PC-3 (cell line): ENCODE measurements around the gene TTC9B. TPM values are rescaled to one million over a fixed set of nuclear protein-coding genes. Genes with fewer than 3 reads are reported as not detected.

Source experiments
- ATAC-seq: fragments of 200-7000 bp; cut with Tn5 transposase; 2 replicates; pipeline ENCODE4 v1.9.1; 2020; ENCODE audit warnings: mild to moderate bottlenecking, moderate library complexity
- BruUV-seq: library from RNA; stranded (reverse); fragments of 400-500 nt; replicated peaks from 2 replicates; lab custom pipeline; 2021; lab: Mats Ljungman, UMichigan
- CTCF ChIA-PET: fragments of 300-600 bp; sonication (Branson Sonifier 250); formaldehyde crosslinking; loops from one replicate; lab custom pipeline; 2022; ENCODE audit warnings: antibody characterized with exemption; lab: Charles Lee
- POLR2A ChIA-PET: fragments of 300-600 bp; sonication (Branson Sonifier 250); formaldehyde crosslinking; loops from one replicate; lab custom pipeline; 2022; ENCODE audit warnings: antibody characterized with exemption; ENCODE audit not compliant: unreplicated experiment; lab: Charles Lee
- DNase-seq: peaks from one replicate; pipeline ENCODE4 v3.0.0-alpha.2; 2015
- H2AFZ ChIP-seq: fragments of 300-600 bp; sonication (generic); 2 replicates; pipeline ENCODE4 v1.6.0; 2016; ENCODE audit warnings: antibody characterized with exemption, low read length
- H3F3A ChIP-seq: fragments of 300-600 bp; sonication (generic); one replicate; pipeline ENCODE4 v1.6.0; 2017; ENCODE audit warnings: antibody characterized with exemption, low read length, control low read depth, mild to moderate bottlenecking; ENCODE audit not compliant: unreplicated experiment
- H3K27ac ChIP-seq: fragments of 300-600 bp; sonication (generic); 2 replicates; pipeline ENCODE4 v1.5.1; 2016; ENCODE audit warnings: mild to moderate bottlenecking, low read length
- H3K27me3 ChIP-seq: fragments of 300-600 bp; sonication (generic); 2 replicates; pipeline ENCODE4 v1.6.1; 2016; ENCODE audit warnings: low read length, mixed read lengths
- H3K36me3 ChIP-seq: fragments of 300-600 bp; sonication (generic); 2 replicates; pipeline ENCODE4 v1.6.1; 2016; ENCODE audit warnings: low read depth, mixed run types, low read length, mixed read lengths
- H3K4me1 ChIP-seq: fragments of 300-600 bp; sonication (generic); 2 replicates; pipeline ENCODE4 v1.5.1; 2016; ENCODE audit warnings: low read length; ENCODE audit not compliant: insufficient read depth
- H3K4me2 ChIP-seq: fragments of 300-600 bp; sonication (generic); 2 replicates; pipeline ENCODE4 v1.6.0; 2016; ENCODE audit warnings: low read length
- H3K4me3 ChIP-seq: fragments of 300-600 bp; sonication (generic); 2 replicates; pipeline ENCODE4 v1.5.1; 2016; ENCODE audit warnings: mild to moderate bottlenecking, low read length, mixed read lengths
- H3K79me2 ChIP-seq: fragments of 300-600 bp; sonication (generic); 2 replicates; pipeline ENCODE4 v1.6.1; 2017; ENCODE audit warnings: low read length, mixed read lengths
- H3K9ac ChIP-seq: fragments of 300-600 bp; sonication (generic); 2 replicates; pipeline ENCODE4 v1.6.0; 2016; ENCODE audit warnings: mild to moderate bottlenecking, low read length
- H3K9me2 ChIP-seq: fragments of 300-600 bp; sonication (generic); replicated peaks from 2 replicates; pipeline ENCODE4 v1.6.1; 2016; ENCODE audit warnings: mixed run types, low read length, mixed read lengths
- H3K9me3 ChIP-seq: fragments of 300-600 bp; sonication (generic); 2 replicates; pipeline ENCODE4 v1.6.1; 2016; ENCODE audit warnings: low read length, mixed read lengths
- H4K20me1 ChIP-seq: fragments of 300-600 bp; sonication (generic); 2 replicates; pipeline ENCODE4 v1.6.1; 2016; ENCODE audit warnings: low read length, mixed read lengths
- EZH2 ChIP-seq: fragments of 300-600 bp; sonication (generic); IDR thresholded peaks from one replicate; pipeline ENCODE4 v1.6.1; 2017; ENCODE audit warnings: antibody characterized with exemption, mild to moderate bottlenecking, low read length; ENCODE audit not compliant: unreplicated experiment
- EZH2phosphoT487 ChIP-seq: fragments of 300-600 bp; sonication (generic); IDR thresholded peaks from 2 replicates; pipeline ENCODE4 v1.6.1; 2018; ENCODE audit warnings: mild to moderate bottlenecking, antibody characterized with exemption, low read length, borderline replicate concordance
- intact Hi-C: fragments of 100-400 bp; cut with micrococcal nuclease; formaldehyde crosslinking; loops from 2 replicates; pipeline ENCODE4 v1.9.0; 2023
- total RNA-seq: library from RNA; depleted of rRNA; stranded (reverse); fragments of >200 nt; gene quantifications from 2 replicates; pipeline ENCODE4 v1.2.3, GENCODE V29; 2014
- TF ChIP-seq, protein P1 (sequence below): fragments of 300-600 bp; sonication (generic); conservative IDR thresholded peaks from 2 replicates; pipeline ENCODE4 v1.5.1; 2017; ENCODE audit warnings: antibody characterized with exemption, low read depth, mild to moderate bottlenecking, low read length

TTC9B gene
- total RNA-seq, 1 experiment from 2014 or later = 0.15 TPM

DNA sequence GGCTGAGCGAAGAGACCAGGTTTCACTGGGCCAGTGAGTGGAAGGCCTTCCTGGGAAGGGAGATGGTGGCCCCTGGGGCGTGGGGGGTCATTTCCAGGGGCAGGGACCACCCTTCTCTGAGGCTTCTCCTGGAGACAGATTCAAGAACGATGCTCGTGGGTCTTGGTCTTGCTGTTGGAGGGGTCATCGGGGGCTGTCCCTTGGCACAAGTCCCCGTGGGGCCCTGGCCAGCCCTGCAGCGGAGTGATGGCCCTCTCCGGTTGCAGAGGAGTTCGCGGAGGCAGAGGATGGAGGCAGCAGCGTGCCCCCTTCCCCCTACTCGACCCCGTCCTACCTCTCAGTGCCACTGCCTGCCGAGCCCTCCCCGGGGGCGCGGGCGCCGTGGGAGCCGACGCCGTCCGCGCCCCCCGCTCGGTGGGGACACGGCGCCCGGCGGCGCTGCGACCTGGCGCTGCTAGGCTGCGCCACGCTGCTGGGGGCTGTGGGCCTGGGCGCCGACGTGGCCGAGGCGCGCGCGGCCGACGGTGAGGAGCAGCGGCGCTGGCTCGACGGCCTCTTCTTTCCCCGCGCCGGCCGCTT lies 4.8 kb downstream of the TTC9B start:
- no peak overlapping the region for H3K4me2 ChIP-seq

DNA sequence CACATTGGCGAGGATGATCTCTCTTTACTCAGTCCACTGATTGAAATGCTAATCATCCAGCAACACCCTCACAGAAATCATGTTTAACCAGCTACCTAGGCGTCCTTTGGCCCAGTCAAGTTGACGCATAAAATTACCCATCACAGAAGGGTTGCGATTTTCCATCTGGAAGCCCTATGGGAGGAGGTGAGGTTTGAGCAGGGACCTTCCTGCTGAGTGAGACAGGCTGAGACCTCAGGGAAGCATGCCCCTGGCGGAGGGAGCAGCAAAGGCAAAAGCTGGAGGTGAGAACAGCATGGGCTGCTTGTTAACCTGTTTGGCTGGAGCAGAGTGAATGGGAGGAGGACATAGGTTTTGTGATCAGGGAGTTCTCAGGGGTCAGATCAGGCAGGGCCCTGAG lies 7.3 kb downstream of the TTC9B start:
- Histone ChIP-seq H3K79me2 (no peaks in the 10 kb centered on the region), H3K4me3 (no peak overlapping the region), H3F3A (no peaks in the 10 kb centered on the region), H4K20me1 (no peaks in the 10 kb centered on the region), H3K9me2 (no peaks in the 10 kb centered on the region), H3K4me2 (no peak overlapping the region), H3K9ac (no peak overlapping the region), H2AFZ (no peak overlapping the region), H3K4me1 (no peaks in the 10 kb centered on the region), H3K9me3 (no peaks in the 10 kb centered on the region), H3K27ac (no peak overlapping the region), H3K27me3 (no peaks in the 10 kb centered on the region), H3K36me3 (no peaks in the 10 kb centered on the region)
- ATAC-seq = no peak
- TF ChIP-seq, protein P1, sequence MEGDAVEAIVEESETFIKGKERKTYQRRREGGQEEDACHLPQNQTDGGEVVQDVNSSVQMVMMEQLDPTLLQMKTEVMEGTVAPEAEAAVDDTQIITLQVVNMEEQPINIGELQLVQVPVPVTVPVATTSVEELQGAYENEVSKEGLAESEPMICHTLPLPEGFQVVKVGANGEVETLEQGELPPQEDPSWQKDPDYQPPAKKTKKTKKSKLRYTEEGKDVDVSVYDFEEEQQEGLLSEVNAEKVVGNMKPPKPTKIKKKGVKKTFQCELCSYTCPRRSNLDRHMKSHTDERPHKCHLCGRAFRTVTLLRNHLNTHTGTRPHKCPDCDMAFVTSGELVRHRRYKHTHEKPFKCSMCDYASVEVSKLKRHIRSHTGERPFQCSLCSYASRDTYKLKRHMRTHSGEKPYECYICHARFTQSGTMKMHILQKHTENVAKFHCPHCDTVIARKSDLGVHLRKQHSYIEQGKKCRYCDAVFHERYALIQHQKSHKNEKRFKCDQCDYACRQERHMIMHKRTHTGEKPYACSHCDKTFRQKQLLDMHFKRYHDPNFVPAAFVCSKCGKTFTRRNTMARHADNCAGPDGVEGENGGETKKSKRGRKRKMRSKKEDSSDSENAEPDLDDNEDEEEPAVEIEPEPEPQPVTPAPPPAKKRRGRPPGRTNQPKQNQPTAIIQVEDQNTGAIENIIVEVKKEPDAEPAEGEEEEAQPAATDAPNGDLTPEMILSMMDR = no peak
- TF ChIP-seq EZH2 (no peak), EZH2phosphoT487 (no peak)
- ChIA-PET CTCF (no interaction called here), POLR2A (no interaction called here)
- intact Hi-C loops = no loop called here
- no peak for DNase-seq
- BruUV-seq = no TSS peak

More for the DNA sequence above, 4.8 kb downstream of the TTC9B start:
- Histone ChIP-seq H3K9me3 (no peaks in the 10 kb centered on the region), H4K20me1 (no peaks in the 10 kb centered on the region), H3K36me3 (no peaks in the 10 kb centered on the region), H3K4me1 (peaks cover 12% of the 10 kb centered on the region; the same call in 1 of the 2 replicates), H3K27ac (no peak overlapping the region), H3F3A (no peaks in the 10 kb centered on the region), H3K9ac (no peak overlapping the region), H3K9me2 (no peaks in the 10 kb centered on the region), H3K4me3 (no peak overlapping the region), H2AFZ (no peak overlapping the region), H3K27me3 (no peaks in the 10 kb centered on the region), H3K79me2 (no peaks in the 10 kb centered on the region)
- DNase-seq = no peak
- ATAC-seq = no peak
- ChIA-PET CTCF (no interaction called here), POLR2A (no interaction called here)
- intact Hi-C loops = no loop called here
- TF ChIP-seq, protein P1 = no peak
- TF ChIP-seq EZH2phosphoT487 (no peak), EZH2 (no peak)
- no TSS peak for BruUV-seq

DNA sequence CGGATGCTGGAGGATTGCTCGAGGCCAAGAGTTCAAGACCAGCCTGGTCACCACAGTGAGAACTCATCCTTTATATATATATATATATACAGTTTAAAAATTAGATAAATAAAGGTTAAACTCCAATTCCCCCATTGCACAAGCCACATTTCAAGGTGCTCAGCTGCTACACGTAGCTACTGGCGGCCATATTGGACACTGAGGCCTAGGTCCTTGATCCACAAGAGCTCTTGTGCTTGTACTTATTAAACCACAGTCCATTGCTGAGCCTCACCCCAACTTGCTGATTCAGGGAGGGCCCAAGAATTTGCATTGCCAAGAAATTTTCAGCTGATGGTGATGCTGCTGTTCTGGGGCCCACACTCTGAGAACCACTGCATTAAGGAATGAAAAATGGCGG lies 9.6 kb downstream of the TTC9B start:
- intact Hi-C loops = no loop called here
- Histone ChIP-seq H3K36me3 (no peaks in the 10 kb centered on the region), H3K9me2 (no peaks in the 10 kb centered on the region), H3K27me3 (no peaks in the 10 kb centered on the region), H3K9ac (no peak overlapping the region), H4K20me1 (no peaks in the 10 kb centered on the region), H3K4me2 (no peak overlapping the region), H3K79me2 (no peaks in the 10 kb centered on the region), H2AFZ (no peak overlapping the region), H3K4me3 (no peak overlapping the region), H3K4me1 (no peaks in the 10 kb centered on the region), H3K27ac (no peak overlapping the region), H3K9me3 (no peaks in the 10 kb centered on the region), H3F3A (no peaks in the 10 kb centered on the region)
- TF ChIP-seq EZH2 (no peak), EZH2phosphoT487 (no peak)
- TF ChIP-seq, protein P1 = no peak
- BruUV-seq = no TSS peak
- no peak for ATAC-seq
- CTCF ChIA-PET = no interaction called here
- POLR2A ChIA-PET = no interaction called here
- no peak for DNase-seq
